Cardiac fibroblast (primary cell): ENCODE data around the gene TCF3.
"Not testable (repeated sequence)": the region's sequence is repeated elsewhere in the genome, so short reads cannot be mapped to it uniquely, and the experiment has no call there.

Source experiments
- DNase-seq, 2 donors: peaks; one replicate each; pipeline versions ENCODE4 v3.0.0 to v3.0.0-alpha.2; 2010; ENCODE audit warnings: low read depth in 2 of 2
- H3K4me3 ChIP-seq, 2 donors: replicated peaks in 1 of 2; 1 replicate in 1 of 2; 2 replicates in 1 of 2; pipeline ENCODE4 v1.5.1; 2011; ENCODE audit warnings: low read depth in 2 of 2, low read length in 2 of 2, mild to moderate bottlenecking in 2 of 2, moderate library complexity in 1 of 2
- TF ChIP-seq, protein P1 (sequence below): IDR thresholded peaks from one replicate; pipeline ENCODE4 v1.5.1; 2011; ENCODE audit warnings: low read depth, mild to moderate bottlenecking, low read length, inconsistent platforms

Gene TCF3

GRCh38 chr19:1691589-1692290, 39.3 kb upstream of the TCF3 start:
- no peak for DNase-seq
- no peak overlapping the region for H3K4me3 ChIP-seq
- TF ChIP-seq, protein P1, sequence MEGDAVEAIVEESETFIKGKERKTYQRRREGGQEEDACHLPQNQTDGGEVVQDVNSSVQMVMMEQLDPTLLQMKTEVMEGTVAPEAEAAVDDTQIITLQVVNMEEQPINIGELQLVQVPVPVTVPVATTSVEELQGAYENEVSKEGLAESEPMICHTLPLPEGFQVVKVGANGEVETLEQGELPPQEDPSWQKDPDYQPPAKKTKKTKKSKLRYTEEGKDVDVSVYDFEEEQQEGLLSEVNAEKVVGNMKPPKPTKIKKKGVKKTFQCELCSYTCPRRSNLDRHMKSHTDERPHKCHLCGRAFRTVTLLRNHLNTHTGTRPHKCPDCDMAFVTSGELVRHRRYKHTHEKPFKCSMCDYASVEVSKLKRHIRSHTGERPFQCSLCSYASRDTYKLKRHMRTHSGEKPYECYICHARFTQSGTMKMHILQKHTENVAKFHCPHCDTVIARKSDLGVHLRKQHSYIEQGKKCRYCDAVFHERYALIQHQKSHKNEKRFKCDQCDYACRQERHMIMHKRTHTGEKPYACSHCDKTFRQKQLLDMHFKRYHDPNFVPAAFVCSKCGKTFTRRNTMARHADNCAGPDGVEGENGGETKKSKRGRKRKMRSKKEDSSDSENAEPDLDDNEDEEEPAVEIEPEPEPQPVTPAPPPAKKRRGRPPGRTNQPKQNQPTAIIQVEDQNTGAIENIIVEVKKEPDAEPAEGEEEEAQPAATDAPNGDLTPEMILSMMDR, result no peak

DNA sequence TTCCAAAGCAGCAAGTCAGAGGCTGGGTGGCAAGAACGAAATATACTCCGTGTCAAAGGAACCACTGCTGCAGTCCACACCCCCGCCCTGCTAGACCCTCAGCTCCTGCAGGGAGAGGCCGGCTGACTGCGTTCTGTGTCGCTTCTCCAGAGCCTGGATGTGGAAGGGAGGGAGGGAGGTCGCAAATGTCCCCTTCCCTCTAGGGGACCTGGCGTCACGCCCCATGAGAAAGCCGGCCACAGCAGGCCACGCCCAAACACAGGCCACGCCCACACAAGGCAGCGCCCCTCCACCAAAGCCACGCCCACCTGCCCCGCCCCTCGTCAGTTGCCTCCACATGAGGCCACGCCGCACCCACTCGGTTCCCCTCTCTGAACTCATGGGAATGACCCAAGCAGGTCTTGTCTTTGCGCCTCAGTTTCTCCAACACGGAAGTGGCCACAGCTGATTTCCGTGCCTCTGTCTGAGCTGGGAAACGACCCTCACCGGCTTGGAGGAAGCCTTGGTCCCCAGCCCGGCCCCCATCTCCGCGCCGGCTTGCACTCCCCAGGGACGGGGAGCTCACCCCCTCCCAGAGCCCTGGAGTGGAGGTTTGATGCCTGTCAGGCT, 38.4 kb upstream of the TCF3 start:
- no peak for DNase-seq
- no peak overlapping the region for H3K4me3 ChIP-seq
- TF ChIP-seq, protein P1, result no peak

DNA sequence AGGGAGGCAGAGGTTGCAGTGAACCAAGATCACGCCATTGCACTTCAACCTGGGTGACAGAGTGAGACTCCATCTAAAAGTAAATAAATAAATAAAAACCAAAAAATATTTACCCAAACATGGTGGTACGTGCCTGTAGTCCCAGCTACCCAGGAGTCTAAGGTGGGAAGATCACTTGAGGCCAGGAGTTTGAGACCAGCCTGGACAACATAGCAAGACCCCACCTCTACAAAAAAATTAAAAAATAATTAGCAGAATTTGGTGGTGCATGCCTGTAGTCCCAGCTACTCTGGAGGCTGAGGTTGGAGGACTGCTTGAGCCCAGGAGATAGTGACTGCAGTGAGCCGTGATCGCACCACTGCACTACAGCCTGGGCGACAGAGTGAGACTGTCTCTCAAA, 33.4 kb upstream of the TCF3 start:
- DNase-seq, H3K4me3 ChIP-seq: not testable (repeated sequence)

- H3K4me3 ChIP-seq, result no peak overlapping the region
- TF ChIP-seq, protein P1, result no peak
- no peak for DNase-seq
Observed at GRCh38 chr19:1685046-1685445, 32.6 kb upstream of the TCF3 start.

- no peak overlapping the region for H3K4me3 ChIP-seq
- TF ChIP-seq, protein P1, result no peak
- DNase-seq, result no peak
Observed at GRCh38 chr19:1684573-1684912, 32.1 kb upstream of the TCF3 start.

- no peak overlapping the region for H3K4me3 ChIP-seq
- TF ChIP-seq, protein P1, result no peak
- DNase-seq, result no peak
Observed at GRCh38 chr19:1683869-1684572, 31.6 kb upstream of the TCF3 start.

DNA sequence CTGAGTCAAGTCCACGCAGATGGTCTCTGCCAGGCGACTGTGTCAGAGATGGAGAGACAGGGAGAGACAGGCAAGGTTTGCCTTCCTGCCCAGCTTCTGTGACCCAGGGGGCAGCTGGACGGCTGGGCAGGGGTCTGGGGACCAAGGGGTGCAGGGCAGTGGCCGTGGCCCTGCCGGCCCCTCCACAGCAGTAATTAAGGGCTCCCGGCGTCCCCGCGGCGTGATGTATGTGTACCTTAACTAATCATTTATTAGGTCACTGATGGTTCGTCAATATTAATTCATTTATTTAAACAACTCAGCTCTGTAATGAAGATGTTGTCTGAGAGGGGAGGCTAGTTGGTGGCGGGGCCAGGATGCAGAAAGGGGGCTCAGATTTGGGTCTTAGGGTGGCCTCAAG, 28.6 kb upstream of the TCF3 start:
- TF ChIP-seq, protein P1, result no peak
- no peak overlapping the region for H3K4me3 ChIP-seq
- DNase-seq, result no peak
